IMR-90 (cell line): ENCODE measurements around the gene ME2. TPM values are rescaled to one million over a fixed set of nuclear protein-coding genes. Genes with fewer than 3 reads are reported as not detected.

ENCODE experiments used
- ATAC-seq: fragments of 200-7000 bp; cut with Tn5 transposase; 2 replicates; pipeline ENCODE4 v1.9.1; 2020; ENCODE audit warnings: low read depth, mild to moderate bottlenecking, moderate library complexity
- BruUV-seq: library from RNA; stranded (reverse); fragments of 400-500 nt; replicated peaks from 2 replicates; lab custom pipeline; 2021; lab: Mats Ljungman, UMichigan
- CTCF ChIA-PET: fragments of 300-600 bp; formaldehyde crosslinking; extraction: SDS; loops from one replicate; lab custom pipeline; 2021; ENCODE audit warnings: antibody characterized with exemption; lab: Yijun Ruan, JAX
- POLR2A ChIA-PET: fragments of 300-600 bp; sonication (Branson Sonifier 250); formaldehyde crosslinking; loops from one replicate; lab custom pipeline; 2022; ENCODE audit warnings: antibody characterized with exemption; ENCODE audit not compliant: unreplicated experiment; lab: Charles Lee
- DNase-seq: peaks from one replicate; pipeline ENCODE4 v3.0.0; 2013
- H2AFZ ChIP-seq: replicated peaks from 2 replicates; pipeline ENCODE3; 2013; ENCODE audit warnings: low read length, mild to moderate bottlenecking; ENCODE audit not compliant: poor library complexity
- H2AK5ac ChIP-seq: 2 replicates; pipeline ENCODE4 v1.6.1; 2013; ENCODE audit warnings: low read depth, low read length, inconsistent platforms
- H2AK9ac ChIP-seq: replicated peaks from 2 replicates; pipeline ENCODE3; 2013; ENCODE audit warnings: mild to moderate bottlenecking, low read depth, low read length, moderate library complexity; ENCODE audit not compliant: poor library complexity
- H2BK120ac ChIP-seq: 2 replicates; pipeline ENCODE4 v1.6.1; 2013; ENCODE audit warnings: low read depth, low read length, inconsistent platforms
- H2BK15ac ChIP-seq: 3 replicates; pipeline ENCODE4 v1.6.1; 2013; ENCODE audit warnings: low read depth, low read length, inconsistent platforms
- H2BK20ac ChIP-seq: 2 replicates; pipeline ENCODE4 v1.6.1; 2013; ENCODE audit warnings: low read depth, mild to moderate bottlenecking, inconsistent platforms, low read length, moderate library complexity
- H2BK5ac ChIP-seq: 2 replicates; pipeline ENCODE4 v1.6.1; 2013; ENCODE audit warnings: mild to moderate bottlenecking, low read depth, low read length, inconsistent platforms; ENCODE audit not compliant: poor library complexity, severe bottlenecking
- H3K14ac ChIP-seq: replicated peaks from 2 replicates; pipeline ENCODE4 v1.6.1; 2013; ENCODE audit warnings: low read depth, low read length, inconsistent platforms
- H3K18ac ChIP-seq: 2 replicates; pipeline ENCODE4 v1.6.1; 2013; ENCODE audit warnings: low read depth, low read length, control low read depth
- H3K23ac ChIP-seq: 2 replicates; pipeline ENCODE4 v1.6.1; 2013; ENCODE audit warnings: low read depth, low read length, inconsistent platforms
- H3K27ac ChIP-seq: 2 replicates; pipeline ENCODE4 v1.5.1; 2013; ENCODE audit warnings: mild to moderate bottlenecking, control low read depth, low read length; ENCODE audit not compliant: insufficient read depth
- H3K27me3 ChIP-seq: 2 replicates; pipeline ENCODE4 v1.6.1; 2013; ENCODE audit warnings: low read length; ENCODE audit not compliant: control insufficient read depth, insufficient read depth
- H3K36me3 ChIP-seq: 2 replicates; pipeline ENCODE4 v1.6.1; 2013; ENCODE audit warnings: low read length, mixed read lengths; ENCODE audit not compliant: control insufficient read depth, insufficient read depth
- H3K4ac ChIP-seq: 2 replicates; pipeline ENCODE4 v1.6.1; 2013; ENCODE audit warnings: low read depth, low read length, inconsistent platforms
- H3K4me1 ChIP-seq: 2 replicates; pipeline ENCODE4 v1.6.1; 2013; ENCODE audit warnings: low read length, mixed read lengths; ENCODE audit not compliant: control insufficient read depth, insufficient read depth
- H3K4me2 ChIP-seq: 2 replicates; pipeline ENCODE4 v1.6.1; 2013; ENCODE audit warnings: low read depth, mild to moderate bottlenecking, control low read depth, low read length, moderate library complexity
- H3K4me3 ChIP-seq: 2 replicates; pipeline ENCODE4 v1.5.1; 2013; ENCODE audit warnings: low read depth, mild to moderate bottlenecking, control low read depth, low read length, moderate library complexity; ENCODE audit not compliant: insufficient read depth
- H3K56ac ChIP-seq: 2 replicates; pipeline ENCODE4 v1.6.1; 2013; ENCODE audit warnings: low read length, inconsistent platforms; ENCODE audit not compliant: insufficient read depth; ENCODE audit errors: extremely low read depth
- H3K79me1 ChIP-seq, 2 experiments: 2 replicates each; pipeline ENCODE4 v1.6.1; 2013; ENCODE audit warnings: low read length in 2 of 2, inconsistent platforms in 1 of 2, low read depth in 1 of 2
- H3K9ac ChIP-seq: 2 replicates; pipeline ENCODE4 v1.6.1; 2013; ENCODE audit warnings: low read depth, low read length, control low read depth
- H3K9me1 ChIP-seq: 2 replicates; pipeline ENCODE4 v1.6.1; 2013; ENCODE audit warnings: low read length, inconsistent platforms; ENCODE audit not compliant: insufficient read depth
- H3K9me3 ChIP-seq: 2 replicates; pipeline ENCODE4 v1.6.1; 2013; ENCODE audit warnings: low read length; ENCODE audit not compliant: control insufficient read depth, insufficient read depth
- H4K20me1 ChIP-seq: 2 replicates; pipeline ENCODE4 v1.6.1; 2013; ENCODE audit warnings: low read length, inconsistent platforms; ENCODE audit not compliant: insufficient read depth
- H4K5ac ChIP-seq: 2 replicates; pipeline ENCODE4 v1.6.1; 2013; ENCODE audit warnings: mild to moderate bottlenecking, low read depth, low read length, control low read depth
- H4K8ac ChIP-seq, 2 experiments: 2 replicates each; pipeline ENCODE4 v1.6.1; 2013; ENCODE audit warnings: low read depth in 2 of 2, low read length in 2 of 2, control low read depth in 1 of 2, inconsistent platforms in 1 of 2
- H4K91ac ChIP-seq: 2 replicates; pipeline ENCODE4 v1.6.1; 2013; ENCODE audit warnings: low read depth, low read length, inconsistent platforms; ENCODE audit not compliant: insufficient read depth
- BHLHE40 ChIP-seq: fragments of 150-350 bp; IDR thresholded peaks from 2 replicates; pipeline ENCODE4 v1.6.1; 2016; ENCODE audit warnings: mild to moderate bottlenecking, low read depth, low read length
- CEBPB ChIP-seq: IDR thresholded peaks from 2 replicates; pipeline ENCODE4 v1.6.1; 2012; ENCODE audit warnings: low read depth, low read length, improper control_type of control experiment
- CHD1 ChIP-seq: IDR thresholded peaks from 2 replicates; pipeline ENCODE4 v1.6.1; 2012; ENCODE audit warnings: low read depth, low read length, improper control_type of control experiment
- FOS ChIP-seq: fragments of 150-350 bp; IDR thresholded peaks from 2 replicates; pipeline ENCODE4 v1.6.1; 2016; ENCODE audit warnings: low read depth, low read length
- MAFK ChIP-seq: IDR thresholded peaks from 2 replicates; pipeline ENCODE4 v1.6.1; 2012; ENCODE audit warnings: low read depth, low read length, improper control_type of control experiment
- MAZ ChIP-seq: IDR thresholded peaks from 2 replicates; pipeline ENCODE4 v1.6.1; 2012; ENCODE audit warnings: low read depth, mild to moderate bottlenecking, low read length, improper control_type of control experiment, moderate library complexity, borderline replicate concordance
- MXI1 ChIP-seq: IDR thresholded peaks from 2 replicates; pipeline ENCODE4 v1.6.1; 2012; ENCODE audit warnings: low read depth, mild to moderate bottlenecking, low read length, moderate library complexity, borderline replicate concordance
- NFE2L2 ChIP-seq: fragments of 150-350 bp; IDR thresholded peaks from 2 replicates; pipeline ENCODE4 v1.6.1; 2016; ENCODE audit warnings: low read depth, mild to moderate bottlenecking, low read length
- POLR2A ChIP-seq: IDR thresholded peaks from 2 replicates; pipeline ENCODE4 v1.6.1; 2012; ENCODE audit warnings: mild to moderate bottlenecking, low read depth, low read length
- RAD21 ChIP-seq: IDR thresholded peaks from 2 replicates; pipeline ENCODE4 v1.6.1; 2012; ENCODE audit warnings: low read length, improper control_type of control experiment
- RCOR1 ChIP-seq: IDR thresholded peaks from 2 replicates; pipeline ENCODE4 v1.6.1; 2012; ENCODE audit warnings: mild to moderate bottlenecking, low read length, improper control_type of control experiment; ENCODE audit not compliant: insufficient replicate concordance
- RFX5 ChIP-seq: IDR thresholded peaks from 2 replicates; pipeline ENCODE4 v1.8.0; 2012; ENCODE audit warnings: low read depth, mild to moderate bottlenecking, low read length, moderate library complexity
- SMC3 ChIP-seq: fragments of 150-350 bp; IDR thresholded peaks from 2 replicates; pipeline ENCODE4 v1.6.1; 2016; ENCODE audit warnings: low read depth, mild to moderate bottlenecking, antibody characterized with exemption, low read length, moderate library complexity
- WGBS, 2 experiments: methylation state at CpG; one replicate each; pipeline versions ENCODE4 v1.1.5 to v1.1.7; 2013; ENCODE audit warnings: missing lambda C conversion rate in 2 of 2; ENCODE audit not compliant: insufficient read length in 1 of 2; ENCODE audit errors: extremely low coverage in 2 of 2; 5-methylcytosine and 5-hydroxymethylcytosine counted together
- dilution Hi-C: fragments of 300-500 bp; cut with HindIII; formaldehyde crosslinking; loops from one replicate; pipeline ENCODE4 v1.14.3; 2018; ENCODE audit warnings: low sequenced_read_pairs; ENCODE audit not compliant: unreplicated experiment
- in situ Hi-C: fragments of 300-500 bp; cut with MboI; formaldehyde crosslinking; loops from 3 replicates; pipeline ENCODE4 v1.14.3; 2019; ENCODE audit warnings: low sequenced_read_pairs, inconsistent platforms, mixed read lengths
- intact Hi-C: fragments of 100-400 bp; cut with micrococcal nuclease; formaldehyde crosslinking; loops from 2 replicates; pipeline ENCODE4 v1.10.0; 2022
- polyA plus RNA-seq, 3 experiments: library from polyadenylated mRNA; depleted of rRNA; stranded (reverse); fragments of >200 nt; gene quantifications; 2 replicates each; pipeline ENCODE4 v1.2.3, GENCODE V29; 2012; ENCODE audit warnings: low replicate concordance in 1 of 3
- total RNA-seq: library from RNA; depleted of rRNA; stranded (reverse); fragments of >200 nt; gene quantifications from 2 replicates; pipeline ENCODE4 v1.2.3, GENCODE V29; 2012
- TF ChIP-seq, protein P1 (sequence below): conservative IDR thresholded peaks from 2 replicates; pipeline ENCODE4 v1.5.1; 2012; ENCODE audit warnings: mild to moderate bottlenecking, low read depth, low read length, improper control_type of control experiment
- TF ChIP-seq, protein P2 (sequence below): fragments of 150-350 bp; IDR thresholded peaks from 2 replicates; pipeline ENCODE4 v1.6.1; 2017; ENCODE audit warnings: mild to moderate bottlenecking, antibody characterized with exemption, low read length, low read depth
- TF ChIP-seq, protein P3 (sequence below): fragments of 150-350 bp; IDR thresholded peaks from 2 replicates; pipeline ENCODE4 v1.6.1; 2016; ENCODE audit warnings: low read depth, mild to moderate bottlenecking, low read length, moderate library complexity, borderline replicate concordance

Gene ME2
- total and polyA plus RNA-seq, 2 of the 4 experiments (the other 2 are of a cell fraction) = 29.7 to 32.6 TPM

GRCh38 chr18:50862401-50862800 lies 16.5 kb upstream of the ME2 start:
- no peaks in the 10 kb centered on the region for H3K79me1 ChIP-seq
- H3K56ac ChIP-seq = no peak overlapping the region
- POLR2A ChIA-PET = no interaction called here
- no peaks in the 10 kb centered on the region for H3K4me1 ChIP-seq
- no peak overlapping the region for H2AK9ac ChIP-seq
- BruUV-seq = no TSS peak
- no peak overlapping the region for H2AFZ ChIP-seq
- H4K8ac ChIP-seq = no peak overlapping the region
- CTCF ChIA-PET = interaction anchor here (0.6 kb wide), 1 partner anchor 1336 kb away, joined by 4 read pairs; no protein-coding TSS in a partner anchor
- no peak overlapping the region for H4K5ac ChIP-seq
- H4K20me1 ChIP-seq = no peaks in the 10 kb centered on the region
- no peak overlapping the region for H3K27ac ChIP-seq
- intact Hi-C loops = no loop called here
- H3K18ac ChIP-seq = no peak overlapping the region
- H2BK15ac ChIP-seq = no peak overlapping the region
- peaks cover 6% of the 10 kb centered on the region; the same call in 1 of the 2 replicates for H3K27me3 ChIP-seq
- DNase-seq (no peak), ATAC-seq (no peak)
- no peak overlapping the region for H2AK5ac ChIP-seq
- no peak overlapping the region for H2BK5ac ChIP-seq
- no peak overlapping the region for H3K4ac ChIP-seq
- in situ Hi-C loops = no loop called here
- H3K23ac ChIP-seq = no peak overlapping the region
- H3K9me1 ChIP-seq = no peaks in the 10 kb centered on the region
- TF ChIP-seq RAD21 = no peak
- TF ChIP-seq, protein P1, sequence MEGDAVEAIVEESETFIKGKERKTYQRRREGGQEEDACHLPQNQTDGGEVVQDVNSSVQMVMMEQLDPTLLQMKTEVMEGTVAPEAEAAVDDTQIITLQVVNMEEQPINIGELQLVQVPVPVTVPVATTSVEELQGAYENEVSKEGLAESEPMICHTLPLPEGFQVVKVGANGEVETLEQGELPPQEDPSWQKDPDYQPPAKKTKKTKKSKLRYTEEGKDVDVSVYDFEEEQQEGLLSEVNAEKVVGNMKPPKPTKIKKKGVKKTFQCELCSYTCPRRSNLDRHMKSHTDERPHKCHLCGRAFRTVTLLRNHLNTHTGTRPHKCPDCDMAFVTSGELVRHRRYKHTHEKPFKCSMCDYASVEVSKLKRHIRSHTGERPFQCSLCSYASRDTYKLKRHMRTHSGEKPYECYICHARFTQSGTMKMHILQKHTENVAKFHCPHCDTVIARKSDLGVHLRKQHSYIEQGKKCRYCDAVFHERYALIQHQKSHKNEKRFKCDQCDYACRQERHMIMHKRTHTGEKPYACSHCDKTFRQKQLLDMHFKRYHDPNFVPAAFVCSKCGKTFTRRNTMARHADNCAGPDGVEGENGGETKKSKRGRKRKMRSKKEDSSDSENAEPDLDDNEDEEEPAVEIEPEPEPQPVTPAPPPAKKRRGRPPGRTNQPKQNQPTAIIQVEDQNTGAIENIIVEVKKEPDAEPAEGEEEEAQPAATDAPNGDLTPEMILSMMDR = no peak
- TF ChIP-seq NFE2L2 = no peak
- TF ChIP-seq RCOR1 = no peak
- no peak for TF ChIP-seq CHD1
- no peak for TF ChIP-seq MAZ
- TF ChIP-seq RFX5 = no peak
- no peak for TF ChIP-seq POLR2A
- TF ChIP-seq, protein P2, sequence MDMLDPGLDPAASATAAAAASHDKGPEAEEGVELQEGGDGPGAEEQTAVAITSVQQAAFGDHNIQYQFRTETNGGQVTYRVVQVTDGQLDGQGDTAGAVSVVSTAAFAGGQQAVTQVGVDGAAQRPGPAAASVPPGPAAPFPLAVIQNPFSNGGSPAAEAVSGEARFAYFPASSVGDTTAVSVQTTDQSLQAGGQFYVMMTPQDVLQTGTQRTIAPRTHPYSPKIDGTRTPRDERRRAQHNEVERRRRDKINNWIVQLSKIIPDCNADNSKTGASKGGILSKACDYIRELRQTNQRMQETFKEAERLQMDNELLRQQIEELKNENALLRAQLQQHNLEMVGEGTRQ = no peak
- TF ChIP-seq, protein P3, sequence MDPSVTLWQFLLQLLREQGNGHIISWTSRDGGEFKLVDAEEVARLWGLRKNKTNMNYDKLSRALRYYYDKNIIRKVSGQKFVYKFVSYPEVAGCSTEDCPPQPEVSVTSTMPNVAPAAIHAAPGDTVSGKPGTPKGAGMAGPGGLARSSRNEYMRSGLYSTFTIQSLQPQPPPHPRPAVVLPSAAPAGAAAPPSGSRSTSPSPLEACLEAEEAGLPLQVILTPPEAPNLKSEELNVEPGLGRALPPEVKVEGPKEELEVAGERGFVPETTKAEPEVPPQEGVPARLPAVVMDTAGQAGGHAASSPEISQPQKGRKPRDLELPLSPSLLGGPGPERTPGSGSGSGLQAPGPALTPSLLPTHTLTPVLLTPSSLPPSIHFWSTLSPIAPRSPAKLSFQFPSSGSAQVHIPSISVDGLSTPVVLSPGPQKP = no peak
- TF ChIP-seq FOS = no peak
- TF ChIP-seq CEBPB = no peak
- TF ChIP-seq MXI1 = no peak
- no peak for TF ChIP-seq BHLHE40
- TF ChIP-seq MAFK = no peak
- no peak for TF ChIP-seq SMC3
- no peaks in the 10 kb centered on the region for H3K9me3 ChIP-seq
- H2BK20ac ChIP-seq = no peak overlapping the region
- H2BK120ac ChIP-seq = no peak overlapping the region
- WGBS, 2 experiments = no CpG with 5 or more reads among the region's 2 CpGs
- dilution Hi-C loops = no loop called here
- H3K4me2 ChIP-seq = no peak overlapping the region
- no peaks in the 10 kb centered on the region for H3K36me3 ChIP-seq
- no peak overlapping the region for H3K9ac ChIP-seq
- H4K91ac ChIP-seq = no peak overlapping the region
- H3K14ac ChIP-seq = no peak overlapping the region
- no peak overlapping the region for H3K4me3 ChIP-seq
